HG03175 (cell line): ENCODE data around the gene CHI3L1.

Experiments used
- ATAC-seq: cut with Tn5 transposase; IDR thresholded peaks from one replicate; pipeline ENCODE4 v1.9.1; 2021; ENCODE audit warnings: mild to moderate bottlenecking, moderate library complexity; ENCODE audit not compliant: unreplicated experiment

The CHI3L1 gene

GRCh38 chr1:203136409-203137042 lies 50.0 kb downstream of the CHI3L1 start:
- ATAC-seq: no peak

GRCh38 chr1:203135636-203136305 lies 50.7 kb downstream of the CHI3L1 start:
- no peak for ATAC-seq

DNA sequence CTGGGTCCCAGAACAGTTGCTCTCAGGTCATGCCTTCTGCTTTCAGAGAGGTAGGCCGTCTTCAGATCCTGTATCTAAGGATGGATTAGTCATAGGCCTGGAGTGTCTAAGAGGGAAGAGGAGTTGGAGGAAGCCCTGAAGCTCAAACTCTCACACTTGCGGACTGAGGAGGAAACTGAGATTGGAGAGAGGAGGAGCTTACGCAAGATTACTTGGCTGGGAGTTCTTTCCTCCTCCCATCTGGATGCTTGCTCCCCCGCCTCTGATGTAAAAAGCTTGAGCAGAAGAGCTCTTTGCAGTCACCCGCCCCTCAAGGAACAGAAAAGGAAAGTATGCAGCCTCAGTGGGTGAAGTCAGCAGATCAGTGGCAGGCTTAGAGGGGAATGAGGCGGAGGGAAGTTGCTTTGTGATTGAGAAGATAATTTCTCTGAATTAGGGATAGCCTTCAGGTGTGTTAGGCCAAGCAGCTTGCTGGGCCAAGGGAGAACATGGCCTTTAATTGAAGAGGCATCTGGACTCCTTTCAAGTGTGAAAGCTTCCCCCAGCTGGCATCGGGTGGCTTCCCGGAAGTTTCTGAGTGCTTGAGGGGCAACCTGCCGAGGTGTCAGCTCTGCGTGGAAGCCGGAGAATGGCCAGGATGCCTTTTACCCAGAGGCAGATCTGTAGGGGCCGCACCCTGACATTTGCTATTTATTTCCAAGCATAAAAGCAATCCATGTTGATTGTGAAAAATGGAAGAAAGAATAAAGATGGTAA lies 52.4 kb downstream of the CHI3L1 start:
- ATAC-seq: no peak

DNA sequence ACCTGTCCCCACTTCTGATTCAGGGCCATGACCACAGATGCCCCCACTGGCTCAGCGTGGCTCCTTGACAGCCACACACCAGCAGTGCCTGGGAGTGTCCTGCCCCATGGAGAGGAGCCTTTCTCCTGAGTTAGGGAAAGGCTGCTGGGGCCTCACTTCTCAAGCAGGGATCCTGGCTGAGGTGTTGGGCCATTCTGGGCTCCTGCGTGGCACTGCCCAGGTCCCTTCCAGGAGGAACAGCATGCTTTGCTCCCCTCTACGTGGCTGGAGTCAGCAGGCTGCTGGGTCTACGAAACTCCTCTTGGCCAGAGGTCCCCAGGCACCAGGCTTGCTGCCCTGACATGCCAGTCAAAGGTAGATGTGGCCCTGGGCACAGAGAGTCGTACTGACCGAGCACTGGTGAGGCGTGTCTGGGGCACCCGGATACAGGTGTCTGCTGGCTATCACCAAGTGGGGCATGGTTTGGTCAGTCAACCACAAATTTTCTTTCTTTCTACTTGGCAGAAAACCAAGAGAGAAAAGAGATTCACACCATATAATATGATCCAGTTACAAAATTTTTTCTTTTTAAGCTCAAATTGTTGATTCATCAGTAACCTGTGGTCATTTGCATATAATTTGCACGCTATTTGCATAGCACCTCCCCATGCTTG lies 54.8 kb downstream of the CHI3L1 start:
- no peak for ATAC-seq

- ATAC-seq: no peak
Observed at GRCh38 chr1:203130358-203130985, 56.0 kb downstream of the CHI3L1 start.

DNA sequence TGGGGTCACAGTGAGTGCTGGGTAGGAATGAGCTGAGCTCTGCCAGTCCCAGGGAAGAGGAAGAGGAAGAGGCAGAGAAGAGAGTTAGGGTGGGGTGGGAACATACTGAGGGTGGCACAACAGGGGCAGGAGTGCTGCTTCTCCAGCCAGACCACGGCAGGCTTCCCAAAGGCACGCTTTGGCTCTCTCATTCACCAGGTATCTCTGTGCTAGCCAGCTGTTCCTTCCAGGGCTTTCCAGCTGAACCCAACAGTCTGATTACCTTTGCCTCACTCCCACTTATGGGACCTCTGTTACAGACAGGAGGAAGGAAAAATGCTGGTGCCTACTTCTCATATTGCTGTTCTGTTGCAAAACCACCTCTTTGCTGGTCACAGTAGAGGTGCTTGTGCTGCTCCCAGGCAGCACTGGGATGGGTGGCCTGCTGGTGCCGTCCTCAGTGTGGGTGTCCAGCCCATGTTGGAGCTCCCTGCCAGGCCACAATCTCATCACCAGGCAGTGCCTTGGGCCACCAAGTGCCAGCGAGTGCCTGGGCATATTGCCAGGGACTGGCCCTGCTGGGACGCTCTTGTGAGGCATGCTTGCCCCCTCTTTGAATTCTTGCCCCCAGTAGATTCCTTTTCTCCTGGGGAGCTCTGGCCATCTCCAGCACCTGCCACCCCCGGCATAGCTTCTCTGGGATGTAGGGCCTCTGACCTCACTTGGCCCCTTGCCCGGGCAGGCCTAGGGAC lies 56.8 kb downstream of the CHI3L1 start:
- no peak for ATAC-seq
